Left renal pelvis (tissue), 4 donors: Measurements from ENCODE around the gene CCDC170. TPM values are rescaled to one million over a fixed set of nuclear protein-coding genes. Genes with fewer than 3 reads are reported as not detected.
"Not testable (repeated sequence)": the region's sequence is repeated elsewhere in the genome, so short reads cannot be mapped to it uniquely, and the experiment has no call there.

Source experiments
- DNase-seq, 4 donors: peaks; one replicate each; pipeline ENCODE4 v3.0.0-alpha.2; 2013; ENCODE audit warnings: low read depth in 4 of 4, low spot score in 3 of 4
- polyA plus RNA-seq, 4 donors: library from polyadenylated mRNA; unstranded; fragments of 120-200 nt; gene quantifications; one replicate each; pipeline ENCODE4 v1.2.1, GENCODE V29; 2013; ENCODE audit not compliant: insufficient read length in 4 of 4

CCDC170 gene
- polyA plus RNA-seq, 4 donors = 1.4 to 4.3 (median 2.6) TPM

DNA sequence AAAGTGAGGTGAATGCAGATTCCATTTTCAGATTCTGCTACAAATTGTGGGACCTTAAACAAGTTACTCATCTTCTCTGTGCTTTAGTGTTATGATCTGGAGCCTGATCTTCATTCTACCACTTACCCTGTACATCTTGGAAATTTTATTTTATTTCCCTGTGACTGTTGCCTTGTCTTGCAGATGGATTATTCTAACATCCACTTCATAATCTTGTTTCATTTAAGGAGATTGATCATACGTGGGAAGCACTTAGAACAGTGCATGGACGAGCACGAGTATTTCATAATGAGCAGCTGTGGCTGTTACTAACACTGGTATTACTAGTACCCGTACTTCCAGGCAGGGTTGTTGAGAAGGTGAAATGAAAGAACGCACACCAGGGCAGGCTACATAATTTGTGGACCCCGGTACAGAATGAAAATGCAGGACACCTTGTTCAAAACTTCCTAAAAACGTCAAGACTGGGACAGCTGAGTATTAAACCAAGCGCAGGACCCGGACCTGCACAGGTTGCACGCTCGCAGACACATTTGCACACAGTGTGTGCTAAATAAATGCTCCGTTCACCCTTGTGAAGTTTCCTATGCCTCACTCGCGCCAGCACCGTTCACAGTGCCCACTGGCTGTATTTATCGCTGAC is 535 bp upstream of the CCDC170 start:
- peak in 1 of 4 donors; percentile 14 for DNase-seq

DNA sequence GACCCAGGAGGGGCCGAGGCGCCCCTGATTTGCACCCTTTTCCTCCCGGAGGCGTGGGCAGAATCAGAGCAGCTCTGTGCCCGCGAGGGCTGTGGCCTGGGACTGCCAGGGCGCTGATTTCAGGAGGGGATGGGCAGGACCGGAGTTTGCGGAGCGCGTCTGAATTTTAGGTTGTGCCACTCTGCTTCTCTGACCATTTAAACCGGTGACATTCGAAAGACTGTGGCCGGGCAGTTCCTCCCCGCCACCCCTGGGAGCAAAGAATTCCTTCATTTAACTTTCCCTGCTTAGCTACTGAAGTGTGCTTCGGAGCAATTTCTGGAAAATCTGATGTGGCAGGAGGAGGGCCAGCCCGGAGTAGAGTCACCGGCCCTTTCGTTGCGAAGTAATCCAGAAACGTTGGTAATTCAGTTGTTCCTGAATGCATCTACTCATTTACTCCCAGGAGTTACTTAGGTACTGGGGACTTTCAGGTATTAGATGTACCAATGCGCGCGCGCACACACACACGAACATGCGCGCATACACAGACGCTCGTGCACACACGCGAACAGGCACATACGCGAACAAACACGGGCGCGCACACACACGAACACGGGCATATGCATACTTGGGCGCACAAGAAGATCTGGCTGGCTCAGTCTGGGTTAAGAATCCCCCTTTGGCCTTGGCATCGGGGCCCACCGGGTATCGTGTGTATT is 568 bp downstream of the CCDC170 start:
- DNase-seq = peak in 2 of 4 donors; percentile 48 to 50

DNA sequence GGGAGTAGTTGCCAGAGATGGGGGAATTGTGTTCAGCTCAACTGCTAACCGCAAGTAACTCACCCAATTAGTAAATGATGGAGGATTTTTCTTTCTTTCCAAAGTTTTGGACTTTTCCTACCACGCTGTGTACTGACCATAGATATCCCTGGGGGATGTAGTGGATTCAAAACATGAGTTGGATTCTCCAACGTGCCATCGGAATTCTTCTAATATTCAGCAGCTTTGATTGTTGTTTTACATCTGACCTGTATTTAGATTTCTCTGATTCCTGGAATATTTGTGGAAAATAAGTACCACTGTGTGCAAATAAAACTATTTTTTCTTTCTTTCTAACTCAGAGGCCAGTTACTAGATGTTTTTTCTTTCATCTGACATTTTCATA is 1.1 kb downstream of the CCDC170 start:
- DNase-seq = no peak

DNA sequence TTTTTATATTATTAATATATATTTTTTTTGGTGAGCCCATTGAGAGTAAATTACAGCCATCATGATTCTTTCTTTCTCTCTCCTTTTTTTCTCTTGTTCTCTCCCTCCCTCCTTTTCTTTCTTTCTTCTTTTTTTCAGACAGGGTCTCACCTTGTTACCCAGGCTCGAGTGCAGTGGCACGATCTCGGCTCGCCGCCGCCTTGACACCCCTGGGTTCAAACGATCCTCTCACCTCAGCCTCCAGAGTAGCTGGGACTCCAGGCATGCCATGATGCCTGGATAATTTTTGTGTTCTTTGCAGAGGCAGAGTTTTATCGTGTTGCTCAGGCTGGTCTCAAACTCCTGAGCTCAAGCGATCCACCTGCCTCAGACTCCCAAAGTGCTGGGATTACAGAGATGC is 1.6 kb downstream of the CCDC170 start:
- no peak for DNase-seq

DNA sequence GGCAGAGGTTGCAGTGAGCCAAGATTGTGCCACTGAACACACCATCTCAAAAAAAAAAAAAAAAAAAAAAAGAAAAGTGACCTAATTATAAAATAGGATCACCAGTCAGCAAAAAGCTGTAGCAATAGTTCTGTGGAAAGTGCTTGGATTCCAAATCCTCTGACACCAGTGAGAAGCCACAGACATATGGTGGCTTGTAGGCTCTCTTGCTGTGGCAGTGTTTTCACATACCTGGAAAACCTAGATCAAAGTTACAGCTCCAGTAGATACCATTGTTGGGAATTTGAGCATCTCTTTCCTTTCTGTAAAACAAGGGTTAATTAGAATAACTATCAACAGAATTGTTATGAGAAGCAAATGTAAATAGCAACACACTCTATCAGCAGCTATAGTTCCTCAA is 4.1 kb downstream of the CCDC170 start:
- no peak for DNase-seq

DNA sequence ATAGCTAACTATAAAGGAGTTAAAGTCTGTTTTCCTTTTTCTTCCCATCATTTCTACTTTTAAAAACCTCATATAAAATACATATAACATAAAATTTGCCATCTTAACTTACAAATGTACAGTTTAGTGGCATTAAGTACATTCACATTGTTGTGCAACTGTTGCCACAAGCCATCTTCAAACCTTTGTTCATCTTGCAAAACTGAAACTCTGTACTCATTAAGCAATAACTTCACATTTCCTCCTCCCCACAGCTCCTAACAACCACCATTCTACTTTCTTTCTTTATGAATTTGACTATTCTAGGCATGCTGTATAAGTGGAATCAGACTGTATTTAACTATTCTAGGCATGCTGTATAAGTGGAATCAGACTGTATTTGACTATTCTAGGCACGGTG is 4.5 kb downstream of the CCDC170 start:
- DNase-seq = no peak

DNA sequence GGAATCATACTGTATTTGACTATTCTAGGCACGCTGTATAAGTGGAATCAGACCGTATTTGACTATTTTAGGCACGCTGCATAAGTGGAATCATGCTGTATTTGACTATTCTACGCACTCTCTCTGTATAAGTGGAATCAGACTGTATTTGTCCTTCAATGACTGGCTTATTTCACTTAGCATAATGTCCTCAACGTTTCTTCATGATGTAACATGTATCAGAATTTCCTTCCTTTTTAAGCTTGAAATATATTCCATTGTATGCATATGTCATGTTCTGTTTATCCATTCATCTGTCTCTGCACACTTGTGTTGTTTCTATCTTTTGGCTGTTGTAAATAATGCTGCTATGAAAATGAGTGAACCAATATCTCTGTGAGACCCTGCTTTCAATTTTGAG is 5.7 kb downstream of the CCDC170 start:
- DNase-seq = no peak

DNA sequence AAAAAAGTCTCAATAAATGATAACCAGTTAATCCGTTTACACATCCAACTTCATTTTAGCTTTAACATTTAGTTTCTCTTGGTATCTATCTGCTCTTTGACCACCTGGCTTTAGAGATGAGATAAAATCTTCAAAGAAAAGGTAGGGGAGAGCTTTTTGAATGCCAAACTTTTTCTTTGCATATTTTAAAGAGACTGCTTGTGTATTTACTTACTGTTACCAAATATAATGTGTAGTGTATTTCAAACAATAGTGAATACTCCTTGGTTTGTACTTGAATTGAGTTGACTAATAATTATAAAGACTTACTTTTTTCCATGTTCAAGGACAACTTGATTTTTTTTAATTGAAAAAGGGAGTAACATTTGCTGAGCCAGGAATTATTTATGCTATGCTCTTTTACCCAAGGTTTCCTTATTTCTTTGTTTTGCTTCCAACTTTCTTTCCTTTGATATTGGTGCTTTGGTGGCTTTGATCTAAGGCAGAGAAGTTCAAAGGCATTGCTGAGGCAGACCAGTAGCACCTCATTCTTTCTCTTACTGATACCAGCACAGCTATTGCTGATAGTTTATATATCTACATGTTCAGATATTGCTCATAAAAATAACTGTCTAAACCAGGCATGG is 7.8 kb downstream of the CCDC170 start:
- DNase-seq = no peak

DNA sequence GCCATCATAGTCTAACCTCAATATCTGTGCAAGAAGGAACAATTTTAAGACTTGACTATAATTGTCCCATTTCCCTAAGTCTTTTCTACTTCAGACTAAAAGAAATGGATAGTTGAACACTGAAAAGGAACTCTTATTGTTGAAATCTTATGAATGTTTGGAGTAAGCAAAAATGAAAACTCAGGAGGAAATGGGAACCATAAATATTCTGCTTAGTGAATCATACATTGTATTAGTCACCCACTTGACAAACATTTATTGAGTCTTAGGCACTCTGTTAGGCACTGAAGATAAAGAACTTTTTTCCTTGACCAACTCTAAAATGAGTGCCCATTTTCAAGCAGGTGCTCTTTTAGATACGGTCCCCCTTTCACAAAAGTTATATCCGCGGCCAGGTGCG is 8.7 kb downstream of the CCDC170 start:
- no peak for DNase-seq

DNA sequence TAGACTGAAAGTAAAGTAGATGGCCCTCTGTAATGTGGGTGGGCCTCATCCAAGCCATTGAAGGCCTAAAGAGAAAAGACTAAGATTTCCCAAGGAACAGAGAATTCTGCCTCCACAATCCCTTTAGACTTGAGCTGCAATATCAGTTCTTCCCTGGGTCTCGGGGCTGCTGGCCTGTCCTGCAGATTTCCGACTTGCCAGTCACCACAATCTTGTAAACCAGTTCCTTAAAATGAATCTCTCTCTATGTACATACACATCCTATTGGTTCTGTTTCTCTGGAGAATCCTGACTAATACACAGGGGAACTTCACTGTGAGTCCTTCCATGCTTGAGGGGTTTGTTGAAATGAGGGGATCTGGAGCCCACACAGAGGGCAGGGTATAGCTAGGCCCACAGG is 12.9 kb downstream of the CCDC170 start:
- no peak for DNase-seq

DNA sequence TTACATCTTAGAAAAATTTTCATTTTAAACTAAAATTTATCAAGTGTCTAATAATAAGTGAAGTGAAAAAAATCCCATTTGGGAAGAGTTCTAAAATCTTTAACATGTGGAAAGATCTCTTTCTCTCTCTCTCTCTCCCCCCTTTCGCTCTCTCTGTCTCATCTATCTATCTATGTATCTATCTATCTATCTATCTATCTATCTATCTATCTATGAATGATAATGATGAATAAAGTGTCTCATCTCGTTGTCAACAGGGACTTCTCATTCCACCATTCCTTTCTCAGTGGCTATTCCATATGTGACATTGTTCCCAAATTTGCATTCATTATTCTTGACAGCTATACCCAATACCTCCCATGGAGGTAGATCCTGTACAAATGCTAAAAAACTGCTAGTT is 15.2 kb downstream of the CCDC170 start:
- no peak for DNase-seq

DNA sequence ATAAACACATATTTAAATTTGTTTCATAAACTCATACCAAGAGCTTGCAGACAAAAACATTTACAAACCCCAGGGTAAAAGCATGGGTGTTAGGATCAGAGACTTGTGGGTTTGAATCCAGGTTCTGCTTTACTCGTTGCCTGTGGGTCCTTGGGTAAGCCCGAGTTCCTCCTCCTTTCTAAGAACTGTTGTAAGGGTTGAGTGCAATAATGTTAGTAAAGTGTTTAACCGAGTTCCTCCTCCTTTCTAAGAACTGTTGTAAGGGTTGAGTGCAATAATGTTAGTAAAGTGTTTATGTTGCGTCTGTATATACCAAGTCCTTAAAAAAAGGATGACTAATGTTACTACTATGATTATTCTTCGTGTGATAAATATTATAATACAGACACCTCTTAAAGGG is 18.7 kb downstream of the CCDC170 start:
- no peak for DNase-seq

DNA sequence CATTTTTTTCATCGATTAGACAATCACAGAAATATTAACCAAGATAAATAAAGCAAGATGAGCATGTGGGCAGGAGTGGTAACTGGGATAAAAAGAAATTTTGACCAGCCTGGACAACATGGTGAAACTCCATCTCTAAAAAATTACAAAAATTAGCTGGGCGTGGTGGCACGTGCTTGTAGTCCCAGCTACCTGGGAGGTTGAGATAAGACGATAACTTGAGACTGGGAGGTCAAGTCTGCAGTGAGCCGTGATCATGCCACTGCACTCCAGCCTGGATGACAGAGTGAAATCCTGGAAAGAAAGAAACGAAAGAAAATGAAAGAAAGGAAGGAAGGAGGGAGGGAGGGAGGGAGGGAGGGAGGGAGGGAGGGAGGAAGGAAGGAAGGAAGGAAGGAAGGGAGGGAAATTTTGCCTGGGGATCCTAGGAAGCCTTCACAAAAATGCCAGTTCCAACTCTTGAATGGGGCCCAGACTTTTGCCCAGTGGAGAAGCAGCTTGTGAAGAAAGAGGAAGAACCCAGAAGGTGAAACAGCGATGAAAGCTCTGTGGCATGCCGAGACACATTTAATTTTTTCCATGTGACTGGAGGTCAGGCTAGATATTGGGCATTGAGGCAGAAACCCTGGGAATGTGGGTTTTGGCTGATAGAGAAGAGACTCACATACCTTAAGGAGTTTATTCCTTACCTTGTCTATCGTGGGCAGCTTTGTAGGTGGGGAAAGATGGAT is 20.3 kb downstream of the CCDC170 start:
- DNase-seq = no peak

DNA sequence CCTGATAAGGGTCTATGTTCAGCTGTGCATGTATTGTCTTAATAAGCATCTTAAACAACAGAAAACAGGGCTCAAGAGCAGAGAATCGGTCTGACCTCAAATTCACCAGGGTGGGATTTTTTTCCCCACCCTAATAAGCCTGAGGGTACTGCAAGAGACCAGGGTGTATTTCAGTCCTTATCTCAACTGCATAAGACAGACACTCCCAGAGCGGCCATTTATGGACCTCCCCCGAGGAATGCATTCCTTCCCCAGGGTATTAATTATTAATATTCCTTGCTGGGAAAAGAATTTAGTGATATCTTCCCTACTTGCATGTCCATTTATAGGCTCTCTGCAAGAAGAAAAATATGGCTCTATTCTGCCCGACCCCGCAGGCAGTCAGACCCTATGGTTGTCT is 25.2 kb downstream of the CCDC170 start:
- not testable (repeated sequence) for DNase-seq

DNA sequence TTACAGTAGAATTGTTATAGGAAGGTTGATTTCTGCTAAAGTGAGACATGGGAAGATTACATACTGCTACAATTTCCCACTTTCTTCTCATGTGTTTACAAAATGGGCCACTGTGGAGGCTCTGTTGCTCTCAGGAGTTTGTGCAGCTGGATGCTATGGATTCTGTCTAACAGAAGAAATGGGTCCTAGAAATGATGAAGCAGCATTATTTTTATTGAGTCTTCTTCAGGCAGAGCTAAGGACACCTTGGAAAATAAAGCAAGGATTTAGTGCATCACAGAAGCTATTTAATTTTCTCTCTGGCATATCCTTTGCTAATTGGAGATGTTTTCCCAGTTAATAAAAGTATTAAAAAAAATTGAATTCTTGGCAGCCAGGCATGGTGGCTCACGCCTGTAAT is 29.2 kb downstream of the CCDC170 start:
- no peak for DNase-seq

DNA sequence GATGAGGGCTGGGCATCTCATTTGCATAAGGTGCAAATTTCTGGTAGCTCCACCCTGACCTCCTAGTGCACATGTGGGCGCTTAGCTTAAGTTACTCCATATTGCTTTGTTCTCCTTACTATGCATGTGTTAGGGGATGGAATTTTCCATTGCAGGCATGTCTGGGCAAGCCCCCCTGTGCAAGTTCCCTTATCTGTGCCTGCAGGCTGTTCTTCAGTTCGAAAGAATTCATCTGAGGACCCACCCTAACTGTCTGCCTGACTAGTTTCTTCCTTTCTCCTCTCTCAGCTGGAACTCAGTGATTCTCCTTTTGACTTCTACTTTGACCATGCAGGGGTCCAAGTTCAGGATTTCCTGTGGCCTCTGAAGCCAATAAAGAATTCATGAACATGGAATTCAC is 30.2 kb downstream of the CCDC170 start:
- DNase-seq = no peak

DNA sequence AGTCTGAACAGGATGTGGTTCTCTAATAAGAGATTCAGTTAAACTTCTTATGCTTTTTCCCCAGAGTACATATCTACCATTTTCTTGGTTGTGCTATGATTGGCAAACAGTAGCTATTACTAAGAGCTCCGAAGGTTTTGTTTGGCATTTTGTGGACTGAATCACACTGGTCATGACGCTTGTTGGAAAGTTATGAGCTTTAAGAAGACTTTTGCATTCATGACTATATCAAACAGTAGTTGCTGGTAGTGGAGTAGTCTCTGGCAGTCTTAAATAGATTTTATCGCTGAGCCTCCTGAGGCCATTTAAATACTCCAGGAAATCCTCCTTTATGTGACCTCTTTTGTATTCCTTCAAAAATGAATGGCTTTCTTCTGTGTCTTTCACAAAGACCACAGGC is 40.8 kb downstream of the CCDC170 start:
- DNase-seq = no peak

DNA sequence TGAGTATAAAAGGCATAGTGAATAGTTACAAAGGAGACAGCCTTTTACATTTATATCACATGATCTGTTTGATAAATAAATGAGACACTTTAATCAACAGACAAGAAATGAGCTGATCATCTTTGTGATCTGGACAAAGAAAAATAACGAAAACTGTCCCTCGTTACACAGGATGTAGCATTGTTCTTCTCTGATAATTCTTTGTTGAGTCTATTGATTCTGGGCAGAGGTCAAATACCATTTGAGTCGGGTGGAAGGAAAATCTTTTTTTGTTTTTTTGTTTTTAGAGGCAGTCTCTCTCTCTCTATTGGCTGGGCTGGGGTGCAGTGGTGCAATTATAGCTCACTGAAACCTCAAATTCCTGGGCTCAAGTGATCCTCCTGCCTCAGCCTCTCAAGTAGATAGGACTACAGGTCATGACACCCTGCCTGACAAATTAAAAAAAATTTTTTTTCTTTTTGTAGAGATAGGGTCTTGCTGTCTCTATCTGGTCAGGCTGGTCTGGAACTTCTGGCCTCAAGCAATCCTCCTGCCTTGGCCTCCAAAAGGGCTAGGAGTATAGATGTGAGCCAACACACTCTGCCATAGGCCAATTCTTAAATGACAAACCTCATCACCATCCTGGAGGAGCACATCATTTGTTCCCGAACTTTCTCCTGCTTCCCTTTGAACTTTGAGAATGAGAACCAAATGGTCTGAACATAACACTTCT is 41.8 kb downstream of the CCDC170 start:
- DNase-seq = no peak

DNA sequence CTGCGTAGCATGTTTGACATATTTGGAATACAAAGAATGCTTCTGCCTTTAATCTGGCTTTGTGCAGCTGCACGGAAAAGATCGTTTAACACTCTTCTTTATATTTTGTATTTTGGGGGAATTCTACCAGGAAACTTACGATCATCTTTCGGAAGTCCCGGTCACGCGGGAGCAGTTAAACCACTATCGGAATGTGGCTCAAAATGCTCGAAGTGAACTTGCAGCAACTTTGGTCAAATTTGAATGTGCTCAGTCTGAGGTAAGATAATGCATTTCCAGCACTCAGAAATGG is 42.3 kb downstream of the CCDC170 start:
- no peak for DNase-seq

DNA sequence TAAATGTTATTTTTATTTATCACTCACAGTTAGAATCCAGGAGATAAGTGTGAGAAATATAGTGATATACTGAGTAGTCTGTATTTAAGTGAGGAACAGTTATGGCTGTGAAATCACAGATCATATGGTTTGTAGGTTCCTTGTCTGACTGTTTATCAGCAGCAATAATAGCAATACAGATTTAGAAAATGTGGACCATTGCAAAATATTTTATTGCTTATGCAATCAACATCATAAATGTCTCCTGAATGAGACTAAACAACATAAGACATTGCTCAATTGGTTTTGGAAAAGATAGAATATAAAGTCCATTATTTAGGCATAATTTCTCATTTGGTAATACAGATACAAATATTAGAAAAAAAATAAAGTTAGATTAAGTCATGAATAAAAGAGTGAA is 43.7 kb downstream of the CCDC170 start:
- no peak for DNase-seq
